NCI-H2171 treated with DMSO at 0.1 percent for 48 hours (cell line): ENCODE results near the gene ACAT1.
"Not testable (repeated sequence)": the region's sequence is repeated elsewhere in the genome, so short reads cannot be mapped to it uniquely, and the experiment has no call there.

Source experiments
- DNase-seq: peaks from one replicate; lab custom pipeline; 2025; lab: John Stamatoyannopoulos, UW

The ACAT1 gene

GRCh38 chr11:108144615-108145014, 23.2 kb downstream of the ACAT1 start:
- DNase-seq = no peak

GRCh38 chr11:108147150-108147549, 25.8 kb downstream of the ACAT1 start:
- DNase-seq = no peak

GRCh38 chr11:108148556-108148955, 27.2 kb downstream of the ACAT1 start:
- DNase-seq = no peak

- DNase-seq = no peak
Observed at GRCh38 chr11:108154591-108154990, 33.2 kb downstream of the ACAT1 start.

- DNase-seq = no peak
Observed at GRCh38 chr11:108160970-108161566, 39.7 kb downstream of the ACAT1 start.

- DNase-seq = not testable (repeated sequence)
Observed at GRCh38 chr11:108162878-108163277, 41.5 kb downstream of the ACAT1 start.

- DNase-seq = no peak
Observed at GRCh38 chr11:108167624-108168023, 46.3 kb downstream of the ACAT1 start.

- DNase-seq = no peak
Observed at GRCh38 chr11:108170184-108170583, 48.8 kb downstream of the ACAT1 start.

GRCh38 chr11:108177570-108177969, 56.2 kb downstream of the ACAT1 start:
- no peak for DNase-seq

GRCh38 chr11:108193725-108194124, 72.4 kb downstream of the ACAT1 start:
- DNase-seq = no peak

- DNase-seq = no peak
Observed at GRCh38 chr11:108196901-108197300, 75.5 kb downstream of the ACAT1 start.
